ENCODE results near the gene PTGES2. TPM values are rescaled to one million over a fixed set of nuclear protein-coding genes. Genes with fewer than 3 reads are reported as not detected.

Gene PTGES2
- total and polyA plus RNA-seq, 8 donors = 47.2 to 570 (median 74.9) TPM

- no peaks in the 10 kb centered on the region for H3K36me3 ChIP-seq
- no peak for TF ChIP-seq EP300 (IDR thresholded peaks at IDR 0.05)
- TF ChIP-seq CTCF (IDR thresholded peaks at IDR 0.05) = no peak
- no peak for TF ChIP-seq POLR2A (IDR thresholded peaks at IDR 0.05)
- TF ChIP-seq POLR2AphosphoS5 (IDR thresholded peaks at IDR 0.05) = no peak
- H3K4me3 ChIP-seq = no peak overlapping the region
- H3K27ac ChIP-seq = no peak overlapping the region
- no peaks in the 10 kb centered on the region for H3K9me3 ChIP-seq
- H3K27me3 ChIP-seq = no peaks in the 10 kb centered on the region
- 44 to 69% (median 45%) methylated on average over 7 to 8 of the region's 8 CpGs for WGBS, 5 donors
- intact Hi-C loops (cut with DNase I; ENCODE audit: low total_unique reads) = no loop called here
- H3K4me1 ChIP-seq = peaks cover 10 to 47% (median 25%) of the 10 kb centered on the region in 4 donors
- DNase-seq = peak in 1 of 2 donors; percentile 59
These were observed 18.0 kb upstream of the PTGES2 start for GRCh38 chr9:128145536-128145935.

GRCh38 chr9:128144239-128145181 lies 17.0 kb upstream of the PTGES2 start:
- Histone ChIP-seq H3K27ac (no peak overlapping the region), H3K27me3 (no peaks in the 10 kb centered on the region), H3K4me3 (no peak overlapping the region), H3K9me3 (no peaks in the 10 kb centered on the region), H3K4me1 (peaks cover 8 to 37% (median 21%) of the 10 kb centered on the region in 4 donors), H3K36me3 (no peaks in the 10 kb centered on the region)
- no peak for DNase-seq
- TF ChIP-seq POLR2AphosphoS5 (IDR thresholded peaks at IDR 0.05) (no peak), EP300 (IDR thresholded peaks at IDR 0.05) (no peak), POLR2A (IDR thresholded peaks at IDR 0.05) (no peak), CTCF (IDR thresholded peaks at IDR 0.05) (no peak)
- 87 to 96% (median 90%) methylated on average over 14 to 22 of the region's 22 CpGs for WGBS, 5 donors
- intact Hi-C loops (cut with DNase I; ENCODE audit: low total_unique reads) = no loop called here

GRCh38 chr9:128143525-128144238 lies 16.2 kb upstream of the PTGES2 start:
- TF ChIP-seq EP300 (IDR thresholded peaks at IDR 0.05) = no peak
- TF ChIP-seq POLR2AphosphoS5 (IDR thresholded peaks at IDR 0.05) = no peak
- no peak for TF ChIP-seq CTCF (IDR thresholded peaks at IDR 0.05)
- TF ChIP-seq POLR2A (IDR thresholded peaks at IDR 0.05) = no peak
- Histone ChIP-seq H3K27me3 (no peaks in the 10 kb centered on the region), H3K36me3 (no peaks in the 10 kb centered on the region), H3K4me3 (no peak overlapping the region), H3K9me3 (no peaks in the 10 kb centered on the region), H3K27ac (peak overlapping the region in 1 of 5 donors; percentile 32), H3K4me1 (peaks cover 2 to 29% (median 16%) of the 10 kb centered on the region in 4 donors)
- 45 to 59% (median 54%) methylated on average over 7 to 8 of the region's 8 CpGs for WGBS, 5 donors
- intact Hi-C loops (cut with DNase I; ENCODE audit: low total_unique reads) = no loop called here
- DNase-seq = peak in 1 of 2 donors; percentile 67

GRCh38 chr9:128142596-128142995 lies 15.1 kb upstream of the PTGES2 start:
- TF ChIP-seq POLR2AphosphoS5 (IDR thresholded peaks at IDR 0.05) (no peak), POLR2A (IDR thresholded peaks at IDR 0.05) (no peak), EP300 (IDR thresholded peaks at IDR 0.05) (no peak), CTCF (IDR thresholded peaks at IDR 0.05) (no peak)
- Histone ChIP-seq H3K9me3 (no peaks in the 10 kb centered on the region), H3K27ac (no peak overlapping the region), H3K4me3 (no peak overlapping the region), H3K4me1 (peaks cover 0 to 19% (median 9%) of the 10 kb centered on the region in 4 donors), H3K36me3 (no peaks in the 10 kb centered on the region), H3K27me3 (no peaks in the 10 kb centered on the region)
- WGBS, 5 donors = 81 to 90% (median 83%) methylated on average over 2 of the region's 2 CpGs
- intact Hi-C loops (cut with DNase I; ENCODE audit: low total_unique reads) = no loop called here
- no peak for DNase-seq
